Endothelial cell of umbilical vein (primary cell): Measurements from ENCODE around the gene BPI.

Experiments used
- CTCF ChIP-seq, 2 donors: IDR thresholded peaks; 1 replicate in 1 of 2; 2 replicates in 1 of 2; pipeline ENCODE4 v1.5.1; 2011; ENCODE audit warnings: low read length in 2 of 2, mild to moderate bottlenecking in 2 of 2, moderate library complexity in 2 of 2, control low read depth in 1 of 2, inconsistent platforms in 1 of 2, low read depth in 1 of 2; ENCODE audit not compliant: insufficient read depth in 1 of 2; ENCODE audit errors: extremely low read depth in 1 of 2
- EZH2 ChIP-seq: IDR thresholded peaks from 2 replicates; pipeline ENCODE4 v1.6.1; 2012; ENCODE audit warnings: borderline replicate concordance, low read depth, mild to moderate bottlenecking, moderate library complexity, low read length, inconsistent platforms; ENCODE audit not compliant: severe bottlenecking
- POLR2A ChIP-seq: IDR thresholded peaks from 2 replicates; pipeline ENCODE4 v1.6.1; 2012; ENCODE audit warnings: low read depth, mild to moderate bottlenecking, control low read depth, low read length

GRCh38 chr20:38269715-38270114, 34.2 kb upstream of the BPI start:
- TF ChIP-seq CTCF (IDR thresholded peaks at IDR 0.05; ENCODE audit: extremely low read depth in 1 of 2, insufficient read depth in 1 of 2, low read depth in 1 of 2, low read length in 2 of 2) (no peak), POLR2A (no peak), EZH2 (no peak)
